GM12891 (cell line): ENCODE data around the gene ARSG.

Experiments
- PAX5 ChIP-seq: IDR thresholded peaks from 2 replicates; pipeline ENCODE4 v1.6.1; 2011; ENCODE audit warnings: low read length, moderate library complexity, mild to moderate bottlenecking; ENCODE audit not compliant: insufficient read depth, severe bottlenecking
- POLR2A ChIP-seq: IDR thresholded peaks from 2 replicates; pipeline ENCODE4 v1.6.1; 2011; ENCODE audit warnings: low read depth, low read length, control low read depth
- POLR2AphosphoS5 ChIP-seq: IDR thresholded peaks from 2 replicates; pipeline ENCODE4 v1.6.1; 2011; ENCODE audit warnings: low read depth, low read length, control low read depth
- POU2F2 ChIP-seq: IDR thresholded peaks from 2 replicates; pipeline ENCODE4 v1.6.1; 2011; ENCODE audit warnings: low read depth, mild to moderate bottlenecking, control low read depth, low read length, moderate library complexity
- SPI1 ChIP-seq: IDR thresholded peaks from 2 replicates; pipeline ENCODE4 v1.6.1; 2011; ENCODE audit warnings: low read depth, low read length, control low read depth
- TAF1 ChIP-seq: IDR thresholded peaks from 2 replicates; pipeline ENCODE4 v1.6.1; 2011; ENCODE audit warnings: low read depth, low read length, control low read depth

GRCh38 chr17:68384471-68384870 lies 93.2 kb downstream of the ARSG start:
- TF ChIP-seq PAX5: no peak
- TF ChIP-seq POLR2A: no peak
- TF ChIP-seq TAF1: no peak
- TF ChIP-seq POU2F2: no peak
- TF ChIP-seq POLR2AphosphoS5: no peak
- no peak for TF ChIP-seq SPI1
